ES-I3 (cell line): ENCODE data around the gene SOX8.

ENCODE experiments used
- H3K36me3 ChIP-seq: 2 replicates; pipeline ENCODE4 v1.6.1; 2013; ENCODE audit warnings: mild to moderate bottlenecking, low read length, control low read depth, moderate library complexity; ENCODE audit not compliant: insufficient read depth
- H3K4me1 ChIP-seq: 2 replicates; pipeline ENCODE4 v1.6.1; 2013; ENCODE audit warnings: mild to moderate bottlenecking, control low read depth, low read length; ENCODE audit not compliant: insufficient read depth
- H3K9ac ChIP-seq: 2 replicates; pipeline ENCODE4 v1.6.1; 2013; ENCODE audit warnings: low read depth, mild to moderate bottlenecking, low read length, moderate library complexity
- H3K9me3 ChIP-seq: 2 replicates; pipeline ENCODE4 v1.6.1; 2013; ENCODE audit warnings: mild to moderate bottlenecking, low read length, moderate library complexity; ENCODE audit not compliant: control insufficient read depth, insufficient read depth

The SOX8 gene

DNA sequence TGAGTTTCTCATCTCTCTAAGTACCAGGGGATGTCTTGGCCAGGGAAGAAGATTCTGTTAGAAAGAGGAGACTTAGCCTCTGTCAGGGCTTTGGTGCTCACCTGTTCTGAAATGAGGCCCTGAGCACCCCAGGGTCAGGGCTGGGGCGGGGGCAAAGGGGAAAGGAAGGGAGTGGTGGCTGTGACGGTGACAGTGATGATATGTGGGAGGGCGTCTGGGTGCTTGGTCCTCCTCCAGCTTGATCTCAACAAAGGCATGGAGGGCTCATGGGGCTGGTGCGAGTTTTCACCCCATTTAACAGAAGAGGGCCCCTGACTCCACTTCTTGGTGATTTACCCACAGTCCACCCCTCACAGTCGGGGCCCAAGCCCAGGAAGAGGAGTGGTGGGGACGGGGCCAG, 15.1 kb downstream of the SOX8 start:
- H3K4me1 ChIP-seq: no peaks in the 10 kb centered on the region
- no peak overlapping the region for H3K9ac ChIP-seq
- peaks cover 17% of the 10 kb centered on the region for H3K9me3 ChIP-seq
- H3K36me3 ChIP-seq: no peaks in the 10 kb centered on the region

GRCh38 chr16:997440-998051, 16.0 kb downstream of the SOX8 start:
- no peaks in the 10 kb centered on the region for H3K4me1 ChIP-seq
- peaks cover 17% of the 10 kb centered on the region for H3K9me3 ChIP-seq
- no peak overlapping the region; the same call in 1 of the 2 replicates for H3K9ac ChIP-seq
- no peaks in the 10 kb centered on the region for H3K36me3 ChIP-seq

- Histone ChIP-seq H3K36me3 (no peaks in the 10 kb centered on the region), H3K9ac (no peak overlapping the region), H3K9me3 (peaks cover 17% of the 10 kb centered on the region), H3K4me1 (no peaks in the 10 kb centered on the region; the same call in 1 of the 2 replicates)
Measured at GRCh38 chr16:998211-998610, 16.6 kb downstream of the SOX8 start.

GRCh38 chr16:998615-999014, 17.0 kb downstream of the SOX8 start:
- Histone ChIP-seq H3K9ac (no peak overlapping the region), H3K4me1 (no peaks in the 10 kb centered on the region; the same call in 1 of the 2 replicates), H3K36me3 (no peaks in the 10 kb centered on the region), H3K9me3 (peaks cover 17% of the 10 kb centered on the region)

GRCh38 chr16:999677-1000076, 18.1 kb downstream of the SOX8 start:
- H3K36me3 ChIP-seq: no peaks in the 10 kb centered on the region
- H3K9me3 ChIP-seq: peaks cover 16% of the 10 kb centered on the region
- no peaks in the 10 kb centered on the region; the same call in 1 of the 2 replicates for H3K4me1 ChIP-seq
- H3K9ac ChIP-seq: no peak overlapping the region

DNA sequence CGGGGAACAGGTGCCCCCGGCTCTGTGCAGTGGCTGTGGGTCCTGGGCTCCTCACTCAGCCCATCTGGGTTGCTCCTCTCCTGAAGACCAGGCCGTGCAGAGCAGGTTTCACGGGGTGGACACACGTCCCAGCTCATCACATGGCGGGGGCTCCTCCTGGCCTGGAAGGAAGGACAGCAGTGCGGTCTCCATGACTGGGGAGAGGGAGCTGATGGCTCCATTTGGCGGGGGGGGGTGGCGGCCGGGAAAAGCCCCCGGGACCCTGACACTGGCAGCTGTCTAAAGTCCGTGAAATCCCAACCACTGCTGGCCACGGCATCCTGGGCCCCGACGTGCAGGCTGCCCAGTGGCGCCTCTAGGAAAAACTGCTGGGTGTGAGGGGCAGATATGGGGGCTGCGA, 19.0 kb downstream of the SOX8 start:
- Histone ChIP-seq H3K9me3 (peaks cover 9% of the 10 kb centered on the region), H3K9ac (no peak overlapping the region), H3K36me3 (no peaks in the 10 kb centered on the region), H3K4me1 (no peaks in the 10 kb centered on the region; the same call in 1 of the 2 replicates)

DNA sequence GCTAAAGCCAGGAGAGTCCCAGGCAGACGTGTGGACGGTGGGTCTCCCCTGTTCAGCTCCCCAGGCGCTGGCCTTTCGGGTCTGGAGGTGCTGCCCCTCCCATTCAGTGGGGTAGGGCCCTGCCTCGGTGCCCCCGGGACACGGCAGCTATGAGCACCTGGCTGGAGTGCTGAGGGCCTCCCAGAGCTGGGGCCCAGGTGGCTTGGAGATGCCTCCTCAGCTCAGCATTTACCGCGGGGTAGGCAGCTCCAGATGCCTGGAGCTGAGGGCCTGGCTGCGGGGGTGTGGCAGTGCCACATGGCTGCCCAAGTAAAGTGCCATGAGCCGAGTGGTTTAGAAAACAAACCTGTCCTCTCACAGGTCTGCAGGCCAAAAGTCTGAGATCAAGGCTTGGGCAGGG, 19.5 kb downstream of the SOX8 start:
- H3K4me1 ChIP-seq: no peaks in the 10 kb centered on the region; the same call in 1 of the 2 replicates
- H3K9ac ChIP-seq: no peak overlapping the region
- H3K36me3 ChIP-seq: no peaks in the 10 kb centered on the region
- peaks cover 5% of the 10 kb centered on the region for H3K9me3 ChIP-seq

DNA sequence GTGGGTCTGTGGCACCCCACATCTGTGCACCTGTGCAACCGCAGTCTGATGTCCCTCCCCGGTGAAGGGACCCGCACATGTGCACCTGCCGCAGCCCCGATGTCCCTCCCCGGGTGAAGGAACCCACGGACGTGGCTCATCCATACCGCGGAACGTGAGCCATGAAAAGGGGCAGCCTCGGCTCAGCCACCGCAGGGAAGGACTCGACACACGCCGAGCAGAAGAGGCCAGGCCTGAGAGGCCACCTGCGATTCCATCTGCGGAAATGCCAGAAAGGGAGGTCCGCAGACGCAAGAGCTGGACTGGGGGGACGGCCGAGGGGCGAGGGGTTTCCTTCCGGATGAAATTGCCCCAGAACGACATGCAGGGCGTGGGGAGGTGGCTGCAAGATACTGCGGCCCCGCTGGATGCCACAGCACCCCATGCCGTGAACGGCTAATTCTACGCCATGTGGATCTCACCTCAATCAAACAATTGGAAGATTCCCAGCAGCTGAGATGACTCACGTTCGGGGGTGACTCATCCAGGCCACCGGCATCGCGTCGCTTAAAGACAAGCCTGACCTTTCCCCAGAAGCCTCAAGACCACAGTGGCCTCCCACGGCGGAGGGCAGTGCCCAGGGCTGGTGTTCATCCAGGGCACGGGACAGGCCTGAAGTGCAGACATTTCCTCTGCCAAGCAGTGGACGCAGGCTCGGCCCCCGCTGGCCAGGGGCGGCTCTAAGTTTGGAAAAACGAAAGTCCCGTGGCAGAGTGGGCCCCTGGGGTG, 21.0 kb downstream of the SOX8 start:
- H3K36me3 ChIP-seq: no peaks in the 10 kb centered on the region
- no peak overlapping the region for H3K9ac ChIP-seq
- H3K9me3 ChIP-seq: no peaks in the 10 kb centered on the region
- no peaks in the 10 kb centered on the region; the same call in 1 of the 2 replicates for H3K4me1 ChIP-seq

DNA sequence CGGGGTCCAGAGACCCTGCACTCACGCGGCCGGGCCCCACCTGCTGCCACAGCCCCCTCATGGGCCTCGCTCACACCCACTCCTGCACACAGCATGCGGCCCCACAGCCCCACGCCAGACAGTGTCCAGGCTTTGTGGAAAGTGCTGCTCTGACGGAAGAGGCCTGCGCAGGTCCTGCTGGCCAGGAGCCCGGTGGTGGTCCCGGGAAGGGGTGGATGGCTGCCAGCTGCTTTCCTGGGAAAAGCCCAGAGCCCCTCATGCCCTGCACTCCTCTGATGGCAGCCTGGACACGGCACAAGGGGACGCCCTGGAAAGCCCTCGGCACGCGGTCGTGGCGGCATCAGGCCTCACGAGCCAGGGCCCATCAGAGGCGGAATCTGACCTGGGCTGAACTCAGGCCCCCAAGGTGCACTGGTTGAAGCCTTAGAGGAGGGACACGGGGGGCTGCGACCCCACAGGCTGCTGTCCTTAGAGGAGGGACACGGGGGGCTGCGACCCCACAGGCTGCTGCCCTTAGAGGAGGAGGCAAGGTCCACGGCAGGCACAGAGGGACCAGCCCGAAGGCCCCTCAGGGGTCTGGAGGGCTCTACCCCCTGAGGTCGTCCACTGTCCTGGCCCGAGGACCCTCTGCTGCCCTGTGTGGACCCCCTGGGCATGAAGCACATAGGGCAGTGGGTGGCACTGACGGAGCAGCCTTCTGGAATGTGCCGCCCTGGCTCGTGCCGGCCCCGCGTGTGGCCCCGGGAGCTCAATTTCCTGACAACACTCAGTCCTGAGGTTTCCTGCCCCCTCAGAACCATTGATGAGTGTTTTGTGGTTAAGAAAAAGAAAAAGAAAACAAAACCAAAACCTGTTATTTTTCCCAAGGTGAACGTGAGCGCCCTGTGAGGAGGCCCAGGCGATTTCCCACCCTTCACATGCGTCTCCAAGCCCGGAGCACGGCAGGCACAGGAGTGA, 22.1 kb downstream of the SOX8 start:
- Histone ChIP-seq H3K4me1 (no peaks in the 10 kb centered on the region; the same call in 1 of the 2 replicates), H3K9ac (no peak overlapping the region)

DNA sequence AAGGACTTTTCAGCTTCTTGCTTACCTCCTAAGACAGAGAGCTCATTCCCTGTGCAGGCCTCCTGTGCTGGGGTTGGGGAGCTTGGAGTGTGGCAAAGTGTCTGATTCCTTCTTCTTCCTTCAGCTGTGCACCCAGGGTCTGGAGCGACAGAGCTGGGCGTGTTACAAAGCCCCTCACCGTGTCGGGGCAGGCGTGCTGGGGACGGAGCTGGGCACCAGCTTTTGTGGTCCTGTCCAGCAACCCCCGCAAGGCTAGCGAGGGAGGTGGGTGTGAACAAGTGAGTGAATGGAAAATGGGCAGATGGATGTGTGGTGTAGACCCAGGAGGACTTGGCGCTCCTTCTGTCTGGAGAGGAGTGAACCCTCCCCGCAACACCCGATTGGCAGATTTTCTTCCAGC, 23.7 kb downstream of the SOX8 start:
- Histone ChIP-seq H3K4me1 (no peaks in the 10 kb centered on the region; the same call in 1 of the 2 replicates), H3K9ac (no peak overlapping the region), H3K9me3 (no peaks in the 10 kb centered on the region), H3K36me3 (no peaks in the 10 kb centered on the region)

More for the DNA sequence above, 22.1 kb downstream of the SOX8 start:
- Histone ChIP-seq H3K36me3 (no peaks in the 10 kb centered on the region), H3K9me3 (no peaks in the 10 kb centered on the region)

DNA sequence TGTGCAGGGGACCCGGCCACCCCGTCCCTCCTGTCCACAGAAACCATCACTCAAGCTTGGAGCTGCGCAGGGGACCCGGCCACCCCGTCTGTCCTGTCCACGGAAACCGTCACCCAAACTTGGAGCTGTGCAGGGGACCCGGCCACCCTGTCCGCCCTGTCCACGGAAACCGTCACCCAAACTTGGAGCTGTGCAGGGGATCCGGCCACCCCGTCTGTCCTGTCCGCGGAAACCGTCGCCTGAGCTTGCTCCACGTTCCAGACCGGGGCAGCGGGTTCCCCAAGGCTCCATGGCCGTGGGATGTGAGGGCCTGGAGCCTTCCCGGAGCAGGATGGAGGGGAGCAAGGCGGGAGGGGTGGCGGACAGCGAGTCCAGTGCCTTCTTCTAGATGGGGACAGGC, 25.2 kb downstream of the SOX8 start:
- H3K9ac ChIP-seq: no peak overlapping the region
- H3K4me1 ChIP-seq: no peaks in the 10 kb centered on the region; the same call in 1 of the 2 replicates
- H3K36me3 ChIP-seq: no peaks in the 10 kb centered on the region
- H3K9me3 ChIP-seq: no peaks in the 10 kb centered on the region

DNA sequence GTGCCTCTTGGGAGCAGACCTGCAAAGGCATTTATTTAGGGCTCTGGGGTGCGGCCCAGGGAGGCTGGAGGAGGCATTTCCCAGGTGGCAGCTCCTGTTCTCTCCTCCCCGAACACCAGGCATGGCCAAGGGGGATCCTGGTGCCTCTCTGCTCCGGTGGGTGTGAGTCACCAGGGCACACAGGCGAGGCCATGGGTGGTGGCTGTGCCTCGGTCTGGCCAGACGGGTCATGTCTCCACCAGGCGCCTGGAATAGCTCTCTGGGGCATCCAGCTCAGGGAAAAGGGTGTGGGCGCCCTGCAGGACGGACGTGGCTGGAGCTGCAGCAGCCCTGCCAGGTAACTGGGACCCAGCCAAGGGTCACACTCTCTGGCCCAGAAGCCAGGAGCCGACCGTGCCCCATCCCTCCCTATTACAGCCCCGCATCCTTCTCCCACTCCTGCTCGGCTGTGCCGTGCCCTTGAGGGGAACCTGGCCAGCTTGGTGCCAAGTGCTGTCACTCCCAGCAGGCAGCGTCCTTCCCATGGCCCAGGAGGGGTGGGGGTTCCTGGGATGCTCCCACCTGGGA, 25.8 kb downstream of the SOX8 start:
- no peaks in the 10 kb centered on the region for H3K9me3 ChIP-seq
- no peak overlapping the region for H3K9ac ChIP-seq
- H3K36me3 ChIP-seq: no peaks in the 10 kb centered on the region
- H3K4me1 ChIP-seq: no peaks in the 10 kb centered on the region; the same call in 1 of the 2 replicates

DNA sequence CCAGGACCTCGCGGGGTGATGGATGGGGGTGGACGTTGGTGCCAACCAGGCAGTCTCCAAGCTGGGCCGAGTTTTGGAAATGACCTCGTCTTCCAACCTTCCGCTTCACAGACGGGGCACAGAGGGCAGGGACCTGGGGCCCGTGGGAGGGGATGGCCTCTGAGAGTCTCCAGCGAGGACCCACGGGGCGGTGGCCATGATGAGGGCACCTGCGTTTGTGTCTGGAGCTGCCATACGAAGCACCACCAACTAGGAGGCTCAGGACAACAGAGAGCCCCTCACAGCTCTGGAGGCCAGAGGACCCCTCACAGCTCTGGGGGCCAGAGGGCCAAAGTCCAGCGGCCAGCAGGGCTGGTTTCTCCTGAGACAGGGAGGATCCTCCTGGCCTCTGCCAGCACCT, 26.5 kb downstream of the SOX8 start:
- no peak overlapping the region for H3K9ac ChIP-seq
- H3K9me3 ChIP-seq: no peaks in the 10 kb centered on the region
- H3K4me1 ChIP-seq: no peaks in the 10 kb centered on the region; the same call in 1 of the 2 replicates
- no peaks in the 10 kb centered on the region for H3K36me3 ChIP-seq
